RPMI8226 (cell line): ENCODE measurements around the gene ADAMTS19.
"Not testable (repeated sequence)": the region's sequence is repeated elsewhere in the genome, so short reads cannot be mapped to it uniquely, and the experiment has no call there.

Experiments
- DNase-seq: peaks from one replicate; pipeline ENCODE4 v3.0.0-alpha.2; 2015

ADAMTS19 gene

GRCh38 chr5:129474544-129474943, 14.4 kb downstream of the ADAMTS19 start:
- no peak for DNase-seq

GRCh38 chr5:129476751-129477150, 16.7 kb downstream of the ADAMTS19 start:
- DNase-seq: no peak

GRCh38 chr5:129477532-129477931, 17.4 kb downstream of the ADAMTS19 start:
- no peak for DNase-seq

- no peak for DNase-seq
Measured at GRCh38 chr5:129481161-129481560, 21.1 kb downstream of the ADAMTS19 start.

- no peak for DNase-seq
Measured at GRCh38 chr5:129496421-129496820, 36.3 kb downstream of the ADAMTS19 start.

- DNase-seq: no peak
Measured at GRCh38 chr5:129496864-129497595, 36.9 kb downstream of the ADAMTS19 start.

GRCh38 chr5:129499208-129499852, 39.2 kb downstream of the ADAMTS19 start:
- no peak for DNase-seq

GRCh38 chr5:129500101-129500500, 40.0 kb downstream of the ADAMTS19 start:
- no peak for DNase-seq

GRCh38 chr5:129506086-129506485, 46.0 kb downstream of the ADAMTS19 start:
- DNase-seq: no peak

GRCh38 chr5:129506950-129507349, 46.9 kb downstream of the ADAMTS19 start:
- DNase-seq: no peak

- no peak for DNase-seq
Measured at GRCh38 chr5:129507527-129507926, 47.4 kb downstream of the ADAMTS19 start.

GRCh38 chr5:129508606-129509005, 48.5 kb downstream of the ADAMTS19 start:
- no peak for DNase-seq

GRCh38 chr5:129509363-129509975, 49.4 kb downstream of the ADAMTS19 start:
- no peak for DNase-seq

- DNase-seq: no peak
Measured at GRCh38 chr5:129511291-129511690, 51.2 kb downstream of the ADAMTS19 start.

- DNase-seq: no peak
Measured at GRCh38 chr5:129541051-129541450, 81.0 kb downstream of the ADAMTS19 start.

- DNase-seq: peak; percentile 25
Measured at GRCh38 chr5:129541648-129542251, 81.7 kb downstream of the ADAMTS19 start.

- DNase-seq: no peak
Measured at GRCh38 chr5:129547137-129547536, 87.0 kb downstream of the ADAMTS19 start.

- DNase-seq: no peak
Measured at GRCh38 chr5:129554134-129554904, 94.2 kb downstream of the ADAMTS19 start.

GRCh38 chr5:129563585-129563984, 103.5 kb downstream of the ADAMTS19 start:
- no peak for DNase-seq

GRCh38 chr5:129569295-129569694, 109.2 kb downstream of the ADAMTS19 start:
- DNase-seq: no peak

GRCh38 chr5:129572060-129572459, 112.0 kb downstream of the ADAMTS19 start:
- DNase-seq: no peak

- DNase-seq: not testable (repeated sequence)
Measured at GRCh38 chr5:129584496-129584895, 124.4 kb downstream of the ADAMTS19 start.
